WTC11 (cell line): ENCODE measurements around the gene GFPT1. TPM values are rescaled to one million over a fixed set of nuclear protein-coding genes. Genes with fewer than 3 reads are reported as not detected.

Experiments
- ATAC-seq: fragments of 200-7000 bp; cut with Tn5 transposase; 2 replicates; pipeline ENCODE4 v1.10.0; 2021; ENCODE audit warnings: mild to moderate bottlenecking, moderate library complexity
- CTCF ChIA-PET: fragments of 300-600 bp; sonication (Branson Sonifier 250); formaldehyde crosslinking; loops from one replicate; lab custom pipeline; 2021; ENCODE audit warnings: antibody characterized with exemption; lab: Charles Lee
- POLR2A ChIA-PET: fragments of 350-600 bp; sonication (Branson Sonifier 250); formaldehyde crosslinking; loops from one replicate; lab custom pipeline; 2021; ENCODE audit warnings: antibody characterized with exemption; lab: Charles Lee
- DNase-seq: peaks from one replicate; pipeline ENCODE4 v3.0.0; 2021; ENCODE audit warnings: low spot score
- H3K27ac Mint-ChIP-seq: 2 replicates; pipeline ENCODE4 v1.8.0; 2021; ENCODE audit warnings: mixed read lengths
- H3K27me3 Mint-ChIP-seq: 2 replicates; pipeline ENCODE4 v1.8.0; 2021; ENCODE audit warnings: low read depth, mild to moderate bottlenecking, moderate library complexity, mixed read lengths
- H3K36me3 Mint-ChIP-seq: 2 replicates; pipeline ENCODE4 v1.8.0; 2021; ENCODE audit warnings: mixed read lengths
- H3K4me1 Mint-ChIP-seq: 2 replicates; pipeline ENCODE4 v1.8.0; 2022; ENCODE audit warnings: mixed read lengths
- H3K4me3 Mint-ChIP-seq: 2 replicates; pipeline ENCODE4 v1.8.0; 2021; ENCODE audit warnings: mild to moderate bottlenecking, moderate library complexity, mixed read lengths
- H3K9me3 Mint-ChIP-seq: 2 replicates; pipeline ENCODE4 v1.8.0; 2021; ENCODE audit warnings: mixed read lengths
- ATF1 ChIP-seq: sonication (generic); formaldehyde crosslinking; IDR thresholded peaks from 2 replicates; pipeline ENCODE4 v1.8.1; 2023; ENCODE audit warnings: mild to moderate bottlenecking, moderate library complexity, missing genetic modification reagents
- CREB1 ChIP-seq: sonication (generic); formaldehyde crosslinking; IDR thresholded peaks from 2 replicates; pipeline ENCODE4 v1.8.0; 2023; ENCODE audit warnings: mild to moderate bottlenecking, missing genetic modification reagents
- FOXJ3 ChIP-seq: sonication (generic); formaldehyde crosslinking; IDR thresholded peaks from 2 replicates; pipeline ENCODE4 v1.9.0; 2021; ENCODE audit warnings: missing genetic modification reagents, mild to moderate bottlenecking, borderline replicate concordance
- GABPB1 ChIP-seq: sonication (generic); formaldehyde crosslinking; IDR thresholded peaks from 2 replicates; pipeline ENCODE4 v1.8.1; 2023; ENCODE audit warnings: mild to moderate bottlenecking, missing genetic modification reagents
- IRF2 ChIP-seq: sonication (generic); formaldehyde crosslinking; IDR thresholded peaks from 2 replicates; pipeline ENCODE4 v1.8.0; 2022; ENCODE audit warnings: low read depth, missing genetic modification reagents, borderline replicate concordance
- JAZF1 ChIP-seq: fragments of 250-450 bp; sonication (Bioruptor Pico); IDR thresholded peaks from 2 replicates; pipeline ENCODE4 v1.9.0; 2021; ENCODE audit warnings: moderate library complexity, mild to moderate bottlenecking, inconsistent platforms
- JUN ChIP-seq: sonication (generic); formaldehyde crosslinking; IDR thresholded peaks from 2 replicates; pipeline ENCODE4 v1.8.0; 2023; ENCODE audit warnings: mild to moderate bottlenecking, missing genetic modification reagents
- NFE2L1 ChIP-seq: sonication (generic); formaldehyde crosslinking; IDR thresholded peaks from 2 replicates; pipeline ENCODE4 v1.8.1; 2023; ENCODE audit warnings: missing genetic modification reagents
- OVOL2 ChIP-seq: fragments of 250-450 bp; sonication (Bioruptor Pico); IDR thresholded peaks from 2 replicates; pipeline ENCODE4 v1.9.0; 2021; ENCODE audit warnings: mild to moderate bottlenecking, borderline replicate concordance
- TEAD4 ChIP-seq: sonication (generic); formaldehyde crosslinking; IDR thresholded peaks from 2 replicates; pipeline ENCODE4 v1.8.0; 2022; ENCODE audit warnings: mild to moderate bottlenecking, missing genetic modification reagents
- total RNA-seq: library from RNA; stranded (reverse); gene quantifications from 3 replicates; pipeline ENCODE4 v1.2.3, GENCODE V29; 2021
- TF ChIP-seq, protein P1 (sequence below): sonication (generic); formaldehyde crosslinking; IDR thresholded peaks from 2 replicates; pipeline ENCODE4 v1.8.0; 2023; ENCODE audit warnings: missing genetic modification reagents, mild to moderate bottlenecking, borderline replicate concordance
- TF ChIP-seq, protein P2 (sequence below): sonication (generic); formaldehyde crosslinking; IDR thresholded peaks from 2 replicates; pipeline ENCODE4 v1.8.1; 2022; ENCODE audit warnings: mild to moderate bottlenecking, moderate library complexity, missing genetic modification reagents
- TF ChIP-seq, protein P3 (sequence below): fragments of 200-600 bp; IDR thresholded peaks from 2 replicates; pipeline ENCODE4 v1.8.0; 2022; ENCODE audit warnings: antibody characterized with exemption
- TF ChIP-seq, protein P4 (sequence below): sonication (generic); formaldehyde crosslinking; IDR thresholded peaks from 2 replicates; pipeline ENCODE4 v1.8.0; 2022; ENCODE audit warnings: mild to moderate bottlenecking, missing genetic modification reagents
- TF ChIP-seq, protein P5 (sequence below): sonication (generic); formaldehyde crosslinking; conservative IDR thresholded peaks from 2 replicates; pipeline ENCODE4 v1.8.1; 2022; ENCODE audit warnings: mild to moderate bottlenecking, missing genetic modification reagents
- TF ChIP-seq, protein P6 (sequence below): sonication (generic); formaldehyde crosslinking; IDR thresholded peaks from 2 replicates; pipeline ENCODE4 v1.8.1; 2023; ENCODE audit warnings: mild to moderate bottlenecking, missing genetic modification reagents, moderate library complexity
- TF ChIP-seq, protein P7 (sequence below): sonication (generic); formaldehyde crosslinking; IDR thresholded peaks from 2 replicates; pipeline ENCODE4 v1.8.1; 2022; ENCODE audit warnings: low read depth, missing genetic modification reagents, borderline replicate concordance
- TF ChIP-seq, protein P8 (sequence below): fragments of 250-450 bp; sonication (Bioruptor Pico); IDR thresholded peaks from 2 replicates; pipeline ENCODE4 v1.9.0; 2021; ENCODE audit warnings: mild to moderate bottlenecking
- TF ChIP-seq, protein P9 (sequence below): fragments of 250-450 bp; sonication (Bioruptor Pico); IDR thresholded peaks from 2 replicates; pipeline ENCODE4 v1.8.0; 2021; ENCODE audit warnings: mild to moderate bottlenecking

GFPT1 gene
- total RNA-seq, 1 experiment from 2014 or later: 65.5 TPM

DNA sequence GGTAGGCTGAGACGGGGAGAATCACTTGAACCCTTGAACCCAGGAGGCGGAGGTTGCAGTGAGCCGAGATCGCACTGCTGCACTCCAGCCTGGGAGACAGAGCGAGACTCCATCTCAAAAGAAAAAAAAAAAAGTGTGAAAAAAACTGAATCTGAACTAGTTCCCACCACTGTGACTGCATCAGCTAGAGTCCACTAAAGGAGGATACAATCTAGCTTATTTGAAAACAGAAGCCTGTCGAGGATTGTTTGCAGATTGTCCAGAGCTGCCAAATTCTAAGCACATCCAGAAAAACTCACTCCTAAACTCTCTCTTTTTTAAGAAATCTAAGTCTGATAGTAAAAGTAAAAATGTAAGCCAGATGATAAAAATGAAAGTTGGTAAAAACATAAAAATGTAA, 10.6 kb downstream of the GFPT1 start (continued):
- no peak for TF ChIP-seq OVOL2 (CRISPR knock-in tag)
- TF ChIP-seq GABPB1 (CRISPR knock-in tag): no peak
- TF ChIP-seq, all 79 proteins: peak for 0

DNA sequence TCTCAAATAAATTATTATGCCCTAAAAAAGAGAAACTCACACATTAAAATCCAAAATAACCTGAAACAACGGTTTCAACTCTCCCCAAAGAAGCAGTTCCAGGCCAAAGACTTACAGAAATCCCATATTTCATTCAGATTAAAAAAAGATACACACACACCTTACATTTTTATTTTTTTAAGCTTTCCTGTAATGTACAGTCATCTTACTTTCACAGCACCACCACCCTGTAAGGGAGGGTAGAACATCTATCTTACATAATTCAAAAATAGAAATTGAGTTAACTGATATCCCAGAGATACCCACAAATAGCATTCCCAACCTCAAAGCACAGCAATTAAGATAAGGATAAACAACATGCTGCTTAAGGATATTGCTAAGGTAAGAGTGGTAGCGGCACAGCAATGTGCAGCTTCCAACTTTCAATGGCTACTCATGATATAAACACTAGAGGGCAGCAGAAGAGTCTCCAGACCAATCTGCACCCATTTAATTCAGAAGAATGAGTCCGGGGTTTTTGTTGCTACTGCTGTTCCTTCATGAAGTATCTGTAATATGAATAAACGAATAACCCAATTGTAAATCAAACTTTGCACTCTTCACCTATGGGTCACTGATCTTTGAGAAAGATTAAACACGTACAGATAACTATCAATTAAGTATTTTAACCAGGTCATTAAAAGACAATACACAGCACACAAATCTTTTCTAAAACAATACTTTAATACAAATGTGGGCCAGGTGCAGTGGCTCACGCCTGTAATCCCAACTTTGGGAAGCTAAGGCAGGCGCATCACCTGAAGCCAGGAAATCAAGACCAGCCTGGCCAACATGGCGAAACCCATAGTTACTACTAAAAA, 11.3 kb downstream of the GFPT1 start:
- ChIA-PET CTCF (interaction anchor here (0.6 to 2.9 kb wide), 27 partner anchors 9 to 349 kb away, joined by 3 to 30 read pairs (median 4); partner anchors contain the start of genes GFPT1 and NFU1), POLR2A (no interaction called here)
- Mint-ChIP-seq H3K27me3 (no peaks in the 10 kb centered on the region), H3K4me1 (peaks cover 9% of the 10 kb centered on the region), H3K27ac (peak overlapping the region; percentile 79; the same call in 1 of the 2 replicates), H3K36me3 (peaks cover 17% of the 10 kb centered on the region), H3K9me3 (no peaks in the 10 kb centered on the region), H3K4me3 (no peak overlapping the region)
- ATAC-seq (peak; percentile 80), DNase-seq (no peak)
- TF ChIP-seq FOXJ3 (CRISPR knock-in tag) (no peak), JUN (no peak), NFE2L1 (no peak), JAZF1 (CRISPR knock-in tag) (no peak)
- TF ChIP-seq, protein P1, sequence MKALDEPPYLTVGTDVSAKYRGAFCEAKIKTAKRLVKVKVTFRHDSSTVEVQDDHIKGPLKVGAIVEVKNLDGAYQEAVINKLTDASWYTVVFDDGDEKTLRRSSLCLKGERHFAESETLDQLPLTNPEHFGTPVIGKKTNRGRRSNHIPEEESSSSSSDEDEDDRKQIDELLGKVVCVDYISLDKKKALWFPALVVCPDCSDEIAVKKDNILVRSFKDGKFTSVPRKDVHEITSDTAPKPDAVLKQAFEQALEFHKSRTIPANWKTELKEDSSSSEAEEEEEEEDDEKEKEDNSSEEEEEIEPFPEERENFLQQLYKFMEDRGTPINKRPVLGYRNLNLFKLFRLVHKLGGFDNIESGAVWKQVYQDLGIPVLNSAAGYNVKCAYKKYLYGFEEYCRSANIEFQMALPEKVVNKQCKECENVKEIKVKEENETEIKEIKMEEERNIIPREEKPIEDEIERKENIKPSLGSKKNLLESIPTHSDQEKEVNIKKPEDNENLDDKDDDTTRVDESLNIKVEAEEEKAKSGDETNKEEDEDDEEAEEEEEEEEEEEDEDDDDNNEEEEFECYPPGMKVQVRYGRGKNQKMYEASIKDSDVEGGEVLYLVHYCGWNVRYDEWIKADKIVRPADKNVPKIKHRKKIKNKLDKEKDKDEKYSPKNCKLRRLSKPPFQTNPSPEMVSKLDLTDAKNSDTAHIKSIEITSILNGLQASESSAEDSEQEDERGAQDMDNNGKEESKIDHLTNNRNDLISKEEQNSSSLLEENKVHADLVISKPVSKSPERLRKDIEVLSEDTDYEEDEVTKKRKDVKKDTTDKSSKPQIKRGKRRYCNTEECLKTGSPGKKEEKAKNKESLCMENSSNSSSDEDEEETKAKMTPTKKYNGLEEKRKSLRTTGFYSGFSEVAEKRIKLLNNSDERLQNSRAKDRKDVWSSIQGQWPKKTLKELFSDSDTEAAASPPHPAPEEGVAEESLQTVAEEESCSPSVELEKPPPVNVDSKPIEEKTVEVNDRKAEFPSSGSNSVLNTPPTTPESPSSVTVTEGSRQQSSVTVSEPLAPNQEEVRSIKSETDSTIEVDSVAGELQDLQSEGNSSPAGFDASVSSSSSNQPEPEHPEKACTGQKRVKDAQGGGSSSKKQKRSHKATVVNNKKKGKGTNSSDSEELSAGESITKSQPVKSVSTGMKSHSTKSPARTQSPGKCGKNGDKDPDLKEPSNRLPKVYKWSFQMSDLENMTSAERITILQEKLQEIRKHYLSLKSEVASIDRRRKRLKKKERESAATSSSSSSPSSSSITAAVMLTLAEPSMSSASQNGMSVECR (CRISPR knock-in tag): no peak
- TF ChIP-seq, protein P2, sequence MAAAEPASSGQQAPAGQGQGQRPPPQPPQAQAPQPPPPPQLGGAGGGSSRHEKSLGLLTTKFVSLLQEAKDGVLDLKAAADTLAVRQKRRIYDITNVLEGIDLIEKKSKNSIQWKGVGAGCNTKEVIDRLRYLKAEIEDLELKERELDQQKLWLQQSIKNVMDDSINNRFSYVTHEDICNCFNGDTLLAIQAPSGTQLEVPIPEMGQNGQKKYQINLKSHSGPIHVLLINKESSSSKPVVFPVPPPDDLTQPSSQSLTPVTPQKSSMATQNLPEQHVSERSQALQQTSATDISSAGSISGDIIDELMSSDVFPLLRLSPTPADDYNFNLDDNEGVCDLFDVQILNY: no peak
- TF ChIP-seq, protein P3, sequence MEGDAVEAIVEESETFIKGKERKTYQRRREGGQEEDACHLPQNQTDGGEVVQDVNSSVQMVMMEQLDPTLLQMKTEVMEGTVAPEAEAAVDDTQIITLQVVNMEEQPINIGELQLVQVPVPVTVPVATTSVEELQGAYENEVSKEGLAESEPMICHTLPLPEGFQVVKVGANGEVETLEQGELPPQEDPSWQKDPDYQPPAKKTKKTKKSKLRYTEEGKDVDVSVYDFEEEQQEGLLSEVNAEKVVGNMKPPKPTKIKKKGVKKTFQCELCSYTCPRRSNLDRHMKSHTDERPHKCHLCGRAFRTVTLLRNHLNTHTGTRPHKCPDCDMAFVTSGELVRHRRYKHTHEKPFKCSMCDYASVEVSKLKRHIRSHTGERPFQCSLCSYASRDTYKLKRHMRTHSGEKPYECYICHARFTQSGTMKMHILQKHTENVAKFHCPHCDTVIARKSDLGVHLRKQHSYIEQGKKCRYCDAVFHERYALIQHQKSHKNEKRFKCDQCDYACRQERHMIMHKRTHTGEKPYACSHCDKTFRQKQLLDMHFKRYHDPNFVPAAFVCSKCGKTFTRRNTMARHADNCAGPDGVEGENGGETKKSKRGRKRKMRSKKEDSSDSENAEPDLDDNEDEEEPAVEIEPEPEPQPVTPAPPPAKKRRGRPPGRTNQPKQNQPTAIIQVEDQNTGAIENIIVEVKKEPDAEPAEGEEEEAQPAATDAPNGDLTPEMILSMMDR: peak; percentile 38

DNA sequence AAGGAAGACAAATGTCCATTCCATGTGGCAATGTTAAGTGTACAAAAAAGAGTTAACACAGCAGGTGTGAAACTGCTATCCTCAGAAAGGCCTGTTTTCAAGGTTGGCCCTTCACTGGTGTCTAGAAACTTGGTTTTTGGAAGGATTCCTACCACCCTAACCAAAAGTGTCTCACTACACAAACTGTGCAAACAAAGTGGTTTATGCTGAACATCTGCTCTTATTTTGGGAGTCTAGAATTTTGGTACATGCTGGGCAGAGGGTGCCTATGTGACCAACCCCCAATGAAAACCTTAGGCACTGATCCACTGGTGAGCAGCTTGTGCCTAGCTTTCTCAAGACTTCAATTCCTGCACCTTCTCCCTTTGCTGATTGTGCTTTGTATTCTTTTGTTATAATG, 14.3 kb downstream of the GFPT1 start:
- CTCF ChIA-PET: no interaction called here
- no peak for ATAC-seq
- H3K4me1 Mint-ChIP-seq: peaks cover 9% of the 10 kb centered on the region
- H3K36me3 Mint-ChIP-seq: peaks cover 42% of the 10 kb centered on the region
- POLR2A ChIA-PET: no interaction called here
- H3K4me3 Mint-ChIP-seq: no peak overlapping the region
- H3K27me3 Mint-ChIP-seq: no peaks in the 10 kb centered on the region
- H3K9me3 Mint-ChIP-seq: no peaks in the 10 kb centered on the region
- H3K27ac Mint-ChIP-seq: peak overlapping the region; percentile 61; the same call in 1 of the 2 replicates
- no peak for DNase-seq
- TF ChIP-seq, protein P4, sequence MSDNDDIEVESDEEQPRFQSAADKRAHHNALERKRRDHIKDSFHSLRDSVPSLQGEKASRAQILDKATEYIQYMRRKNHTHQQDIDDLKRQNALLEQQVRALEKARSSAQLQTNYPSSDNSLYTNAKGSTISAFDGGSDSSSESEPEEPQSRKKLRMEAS: no peak
- TF ChIP-seq, protein P5, sequence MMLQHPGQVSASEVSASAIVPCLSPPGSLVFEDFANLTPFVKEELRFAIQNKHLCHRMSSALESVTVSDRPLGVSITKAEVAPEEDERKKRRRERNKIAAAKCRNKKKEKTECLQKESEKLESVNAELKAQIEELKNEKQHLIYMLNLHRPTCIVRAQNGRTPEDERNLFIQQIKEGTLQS (CRISPR knock-in tag): no peak
- TF ChIP-seq, protein P6, sequence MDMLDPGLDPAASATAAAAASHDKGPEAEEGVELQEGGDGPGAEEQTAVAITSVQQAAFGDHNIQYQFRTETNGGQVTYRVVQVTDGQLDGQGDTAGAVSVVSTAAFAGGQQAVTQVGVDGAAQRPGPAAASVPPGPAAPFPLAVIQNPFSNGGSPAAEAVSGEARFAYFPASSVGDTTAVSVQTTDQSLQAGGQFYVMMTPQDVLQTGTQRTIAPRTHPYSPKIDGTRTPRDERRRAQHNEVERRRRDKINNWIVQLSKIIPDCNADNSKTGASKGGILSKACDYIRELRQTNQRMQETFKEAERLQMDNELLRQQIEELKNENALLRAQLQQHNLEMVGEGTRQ (CRISPR knock-in tag): no peak
- TF ChIP-seq, protein P7, sequence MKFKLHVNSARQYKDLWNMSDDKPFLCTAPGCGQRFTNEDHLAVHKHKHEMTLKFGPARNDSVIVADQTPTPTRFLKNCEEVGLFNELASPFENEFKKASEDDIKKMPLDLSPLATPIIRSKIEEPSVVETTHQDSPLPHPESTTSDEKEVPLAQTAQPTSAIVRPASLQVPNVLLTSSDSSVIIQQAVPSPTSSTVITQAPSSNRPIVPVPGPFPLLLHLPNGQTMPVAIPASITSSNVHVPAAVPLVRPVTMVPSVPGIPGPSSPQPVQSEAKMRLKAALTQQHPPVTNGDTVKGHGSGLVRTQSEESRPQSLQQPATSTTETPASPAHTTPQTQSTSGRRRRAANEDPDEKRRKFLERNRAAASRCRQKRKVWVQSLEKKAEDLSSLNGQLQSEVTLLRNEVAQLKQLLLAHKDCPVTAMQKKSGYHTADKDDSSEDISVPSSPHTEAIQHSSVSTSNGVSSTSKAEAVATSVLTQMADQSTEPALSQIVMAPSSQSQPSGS (CRISPR knock-in tag): no peak
- TF ChIP-seq TEAD4 (CRISPR knock-in tag) (no peak), ATF1 (no peak), IRF2 (no peak), CREB1 (CRISPR knock-in tag) (no peak)
- TF ChIP-seq, protein P8, sequence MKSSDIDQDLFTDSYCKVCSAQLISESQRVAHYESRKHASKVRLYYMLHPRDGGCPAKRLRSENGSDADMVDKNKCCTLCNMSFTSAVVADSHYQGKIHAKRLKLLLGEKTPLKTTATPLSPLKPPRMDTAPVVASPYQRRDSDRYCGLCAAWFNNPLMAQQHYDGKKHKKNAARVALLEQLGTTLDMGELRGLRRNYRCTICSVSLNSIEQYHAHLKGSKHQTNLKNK (CRISPR knock-in tag): no peak
- TF ChIP-seq, protein P9, sequence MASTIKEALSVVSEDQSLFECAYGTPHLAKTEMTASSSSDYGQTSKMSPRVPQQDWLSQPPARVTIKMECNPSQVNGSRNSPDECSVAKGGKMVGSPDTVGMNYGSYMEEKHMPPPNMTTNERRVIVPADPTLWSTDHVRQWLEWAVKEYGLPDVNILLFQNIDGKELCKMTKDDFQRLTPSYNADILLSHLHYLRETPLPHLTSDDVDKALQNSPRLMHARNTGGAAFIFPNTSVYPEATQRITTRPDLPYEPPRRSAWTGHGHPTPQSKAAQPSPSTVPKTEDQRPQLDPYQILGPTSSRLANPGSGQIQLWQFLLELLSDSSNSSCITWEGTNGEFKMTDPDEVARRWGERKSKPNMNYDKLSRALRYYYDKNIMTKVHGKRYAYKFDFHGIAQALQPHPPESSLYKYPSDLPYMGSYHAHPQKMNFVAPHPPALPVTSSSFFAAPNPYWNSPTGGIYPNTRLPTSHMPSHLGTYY: no peak
